ENCODE data around the gene DCX.

Gene DCX

DNA sequence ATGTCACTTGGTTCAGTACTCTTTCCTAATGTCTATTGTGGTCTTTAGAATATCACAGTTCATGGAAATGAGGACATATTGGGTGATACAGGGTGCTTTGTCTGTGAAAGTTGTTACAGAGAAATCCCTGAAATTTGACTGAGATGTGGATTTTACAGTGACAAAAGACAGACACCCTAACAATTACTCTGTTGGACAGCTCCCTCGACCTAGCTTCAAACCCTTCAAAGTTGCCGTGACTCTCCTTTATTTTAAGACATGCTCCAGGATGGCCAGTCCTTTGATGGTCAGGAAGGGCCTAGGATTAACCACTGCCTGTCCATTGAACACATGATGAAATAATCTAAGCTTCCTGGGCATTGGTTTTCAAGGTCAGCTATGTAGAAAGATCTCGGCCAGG, 4.0 kb downstream of the DCX start:
- Histone ChIP-seq H3K9ac (ENCODE audit: low read depth, low read length) (no peak overlapping the region), H3K9me3 (replicated peaks; ENCODE audit: low read length) (no peaks in the 10 kb centered on the region), H3K4me3 (ENCODE audit: low read length) (no peak overlapping the region), H3K36me3 (ENCODE audit: insufficient read depth, low read length) (no peaks in the 10 kb centered on the region), H3K4me1 (ENCODE audit: control insufficient read depth, insufficient read depth, low read length) (no peaks in the 10 kb centered on the region), H3K27me3 (ENCODE audit: control insufficient read depth, insufficient read depth, low read length) (peaks cover 23% of the 10 kb centered on the region), H3K4me2 (ENCODE audit: low read length) (no peak overlapping the region)

DNA sequence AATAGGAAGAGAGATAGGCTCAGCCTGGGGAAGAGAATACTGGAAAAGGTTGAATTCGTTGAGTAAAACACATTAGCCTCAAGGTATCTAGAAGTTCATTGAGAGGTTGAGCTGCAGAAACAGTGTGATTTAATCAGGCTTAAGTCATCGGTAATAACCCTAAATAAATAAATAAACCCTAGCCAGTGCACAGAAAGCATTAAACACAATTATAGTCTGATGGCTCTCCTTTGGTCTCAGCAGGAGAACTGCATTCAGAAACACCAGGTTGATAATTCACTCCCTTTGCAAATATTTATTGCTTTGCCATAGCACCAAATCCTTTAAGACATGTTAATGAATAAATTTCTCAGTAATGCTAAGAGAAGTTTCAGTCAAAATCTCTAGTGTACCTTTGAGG, 9.6 kb downstream of the DCX start:
- Histone ChIP-seq H3K4me2 (ENCODE audit: low read length) (no peak overlapping the region), H3K4me1 (ENCODE audit: control insufficient read depth, insufficient read depth, low read length) (no peaks in the 10 kb centered on the region), H3K4me3 (ENCODE audit: low read length) (no peak overlapping the region)

GRCh38 chrX:111395149-111395548, 16.8 kb downstream of the DCX start:
- Histone ChIP-seq H3K4me2 (ENCODE audit: low read length) (no peak overlapping the region), H3K4me1 (ENCODE audit: control insufficient read depth, insufficient read depth, low read length) (no peaks in the 10 kb centered on the region), H3K4me3 (ENCODE audit: low read length) (no peak overlapping the region), H3K9me3 (replicated peaks; ENCODE audit: low read length) (no peaks in the 10 kb centered on the region), H3K36me3 (ENCODE audit: insufficient read depth, low read length) (no peaks in the 10 kb centered on the region), H3K9ac (ENCODE audit: low read depth, low read length) (no peak overlapping the region), H3K27me3 (ENCODE audit: control insufficient read depth, insufficient read depth, low read length) (peaks cover 20% of the 10 kb centered on the region)

More for the DNA sequence above, 9.6 kb downstream of the DCX start:
- Histone ChIP-seq H3K27me3 (ENCODE audit: control insufficient read depth, insufficient read depth, low read length) (peaks cover 33% of the 10 kb centered on the region), H3K9ac (ENCODE audit: low read depth, low read length) (no peak overlapping the region), H3K9me3 (replicated peaks; ENCODE audit: low read length) (no peaks in the 10 kb centered on the region), H3K36me3 (ENCODE audit: insufficient read depth, low read length) (no peaks in the 10 kb centered on the region)

DNA sequence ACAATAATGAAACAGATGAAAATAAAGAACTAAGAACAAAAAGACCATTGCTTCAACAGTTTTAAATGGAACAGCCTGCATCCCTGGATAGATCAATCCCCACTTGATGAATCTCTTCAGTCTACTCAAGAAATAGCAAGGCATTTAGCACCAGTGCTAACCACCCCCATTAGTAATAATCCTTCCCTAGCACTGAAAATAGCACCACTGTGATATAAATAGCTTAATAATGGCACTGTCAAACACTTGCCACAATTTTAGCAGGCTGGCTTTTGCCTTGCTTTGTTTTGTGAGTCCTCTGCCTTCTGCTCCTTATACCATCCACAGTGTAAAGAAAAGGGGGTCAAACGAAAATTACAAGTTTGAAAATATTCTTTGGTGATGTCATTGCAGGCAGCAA, 17.4 kb downstream of the DCX start:
- Histone ChIP-seq H3K36me3 (ENCODE audit: insufficient read depth, low read length) (no peaks in the 10 kb centered on the region), H3K9me3 (replicated peaks; ENCODE audit: low read length) (no peaks in the 10 kb centered on the region), H3K4me1 (ENCODE audit: control insufficient read depth, insufficient read depth, low read length) (no peaks in the 10 kb centered on the region), H3K27me3 (ENCODE audit: control insufficient read depth, insufficient read depth, low read length) (peaks cover 14% of the 10 kb centered on the region), H3K9ac (ENCODE audit: low read depth, low read length) (no peak overlapping the region), H3K4me3 (ENCODE audit: low read length) (no peak overlapping the region), H3K4me2 (ENCODE audit: low read length) (no peak overlapping the region)

DNA sequence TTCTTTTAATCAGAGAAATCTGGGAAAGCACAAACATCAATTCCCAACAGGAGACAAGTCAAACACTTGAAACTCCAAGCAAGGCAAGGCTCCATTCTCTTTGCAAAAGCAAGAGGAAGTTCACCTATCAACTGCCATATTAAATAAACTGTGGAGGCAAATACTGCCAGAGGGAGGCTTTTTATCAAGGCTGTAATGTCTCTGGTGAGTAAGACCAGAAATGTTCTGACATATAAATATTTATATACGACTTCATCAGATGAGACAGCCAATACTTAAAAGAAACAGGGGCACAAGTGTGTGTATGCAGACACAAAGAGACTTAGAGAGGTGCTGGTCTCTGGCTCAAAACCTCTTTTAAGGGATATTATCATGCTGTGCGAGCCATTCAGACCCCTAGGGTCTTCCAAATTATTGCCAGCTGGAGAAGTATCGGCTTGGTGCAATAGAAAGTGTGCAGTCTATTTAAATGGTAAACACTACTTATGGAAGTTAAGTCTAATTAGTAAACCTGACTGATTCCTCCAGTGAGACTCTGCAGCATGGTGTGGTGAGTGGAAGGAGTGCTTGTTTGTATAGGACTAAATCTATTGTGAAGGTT, 24.4 kb downstream of the DCX start:
- H3K27me3 ChIP-seq (ENCODE audit: control insufficient read depth, insufficient read depth, low read length): peaks cover 22% of the 10 kb centered on the region
- H3K4me3 ChIP-seq (ENCODE audit: low read length): no peak overlapping the region
- no peak overlapping the region for H3K9ac ChIP-seq (ENCODE audit: low read depth, low read length)
- no peaks in the 10 kb centered on the region for H3K36me3 ChIP-seq (ENCODE audit: insufficient read depth, low read length)
- no peak overlapping the region for H3K4me2 ChIP-seq (ENCODE audit: low read length)
- no peaks in the 10 kb centered on the region for H3K9me3 ChIP-seq (replicated peaks; ENCODE audit: low read length)
- no peaks in the 10 kb centered on the region for H3K4me1 ChIP-seq (ENCODE audit: control insufficient read depth, insufficient read depth, low read length)

DNA sequence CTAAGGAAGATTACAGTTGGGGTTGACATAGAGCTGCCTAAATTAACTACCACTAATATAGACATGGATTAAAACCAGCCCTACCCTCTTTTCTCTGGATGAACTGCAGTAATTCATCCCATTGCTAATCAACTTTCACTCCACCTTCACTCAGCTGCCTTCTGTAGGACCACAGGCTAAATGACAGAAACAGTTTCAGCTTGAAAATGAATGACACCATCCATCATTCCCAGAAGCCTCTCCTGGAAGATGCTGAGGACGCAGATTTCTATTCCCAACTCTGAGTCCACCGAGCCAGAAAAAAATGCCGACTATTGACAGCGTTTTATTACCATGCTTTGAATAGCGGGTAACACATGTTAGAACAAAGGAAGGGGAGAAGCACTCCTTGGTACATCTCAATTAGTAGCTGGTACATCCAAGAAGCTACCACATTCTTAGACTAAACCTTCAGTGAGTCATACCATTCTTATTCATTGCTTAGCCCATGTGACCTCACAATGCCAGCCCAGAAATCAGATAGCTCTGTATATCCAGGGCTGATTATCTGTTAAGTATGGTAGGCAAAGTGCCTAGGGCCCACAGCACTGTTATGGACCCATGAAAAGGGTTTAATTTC, 25.3 kb downstream of the DCX start:
- Histone ChIP-seq H3K36me3 (ENCODE audit: insufficient read depth, low read length) (no peaks in the 10 kb centered on the region), H3K9ac (ENCODE audit: low read depth, low read length) (no peak overlapping the region), H3K4me3 (ENCODE audit: low read length) (no peak overlapping the region), H3K4me2 (ENCODE audit: low read length) (no peak overlapping the region), H3K9me3 (replicated peaks; ENCODE audit: low read length) (no peaks in the 10 kb centered on the region), H3K27me3 (ENCODE audit: control insufficient read depth, insufficient read depth, low read length) (peaks cover 28% of the 10 kb centered on the region), H3K4me1 (ENCODE audit: control insufficient read depth, insufficient read depth, low read length) (no peaks in the 10 kb centered on the region)

- H3K36me3 ChIP-seq (ENCODE audit: insufficient read depth, low read length): no peaks in the 10 kb centered on the region
- no peak overlapping the region for H3K9ac ChIP-seq (ENCODE audit: low read depth, low read length)
- H3K4me3 ChIP-seq (ENCODE audit: low read length): no peak overlapping the region
- H3K9me3 ChIP-seq (replicated peaks; ENCODE audit: low read length): no peaks in the 10 kb centered on the region
- H3K4me2 ChIP-seq (ENCODE audit: low read length): no peak overlapping the region
- H3K27me3 ChIP-seq (ENCODE audit: control insufficient read depth, insufficient read depth, low read length): peaks cover 34% of the 10 kb centered on the region
- no peaks in the 10 kb centered on the region for H3K4me1 ChIP-seq (ENCODE audit: control insufficient read depth, insufficient read depth, low read length)
These were observed 25.9 kb downstream of the DCX start for GRCh38 chrX:111386077-111386476.

- H3K27me3 ChIP-seq (ENCODE audit: control insufficient read depth, insufficient read depth, low read length): peaks cover 38% of the 10 kb centered on the region
- H3K4me2 ChIP-seq (ENCODE audit: low read length): no peak overlapping the region
- H3K4me1 ChIP-seq (ENCODE audit: control insufficient read depth, insufficient read depth, low read length): no peaks in the 10 kb centered on the region
- H3K9ac ChIP-seq (ENCODE audit: low read depth, low read length): no peak overlapping the region
- no peaks in the 10 kb centered on the region for H3K9me3 ChIP-seq (replicated peaks; ENCODE audit: low read length)
- H3K4me3 ChIP-seq (ENCODE audit: low read length): no peak overlapping the region
- H3K36me3 ChIP-seq (ENCODE audit: insufficient read depth, low read length): no peaks in the 10 kb centered on the region
These were observed 29.7 kb downstream of the DCX start for GRCh38 chrX:111382277-111382676.

DNA sequence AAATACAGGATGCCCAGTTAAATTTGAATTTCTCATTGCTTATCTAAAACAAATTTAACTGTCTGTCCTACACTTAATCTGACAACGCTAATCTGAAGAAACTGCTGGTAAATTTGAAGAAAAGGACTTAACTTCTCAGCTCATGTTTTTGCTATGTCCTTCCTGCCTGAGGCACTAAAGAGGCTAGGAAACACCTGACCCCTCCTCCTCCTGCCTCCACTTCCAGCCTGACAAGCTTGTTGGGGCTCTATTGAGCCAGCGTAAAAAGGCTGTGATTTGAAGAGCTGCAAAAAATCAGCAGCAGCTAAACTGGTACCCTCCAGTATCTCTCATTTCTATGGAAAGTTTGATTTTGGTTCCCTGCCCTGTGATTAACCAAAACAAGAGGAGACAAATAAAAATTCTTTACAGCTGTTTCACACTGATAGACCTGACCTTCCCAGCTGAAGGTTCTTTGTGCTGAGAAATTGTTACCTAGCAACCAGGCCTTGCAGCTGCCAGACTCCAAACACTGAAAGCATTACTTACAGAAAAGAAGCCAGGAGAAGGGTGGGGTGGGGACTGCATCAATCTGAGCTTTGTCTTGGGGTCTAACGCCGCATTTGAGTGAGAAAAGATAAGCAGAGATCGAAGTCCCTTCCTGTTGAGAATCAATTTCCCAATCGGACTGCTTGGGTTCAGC, 35.0 kb downstream of the DCX start:
- no peaks in the 10 kb centered on the region for H3K36me3 ChIP-seq (ENCODE audit: insufficient read depth, low read length)
- no peak overlapping the region for H3K4me3 ChIP-seq (ENCODE audit: low read length)
- no peak overlapping the region for H3K4me2 ChIP-seq (ENCODE audit: low read length)
- H3K9ac ChIP-seq (ENCODE audit: low read depth, low read length): no peak overlapping the region
- H3K4me1 ChIP-seq (ENCODE audit: control insufficient read depth, insufficient read depth, low read length): no peaks in the 10 kb centered on the region
- no peaks in the 10 kb centered on the region for H3K9me3 ChIP-seq (replicated peaks; ENCODE audit: low read length)
- H3K27me3 ChIP-seq (ENCODE audit: control insufficient read depth, insufficient read depth, low read length): peaks cover 33% of the 10 kb centered on the region

DNA sequence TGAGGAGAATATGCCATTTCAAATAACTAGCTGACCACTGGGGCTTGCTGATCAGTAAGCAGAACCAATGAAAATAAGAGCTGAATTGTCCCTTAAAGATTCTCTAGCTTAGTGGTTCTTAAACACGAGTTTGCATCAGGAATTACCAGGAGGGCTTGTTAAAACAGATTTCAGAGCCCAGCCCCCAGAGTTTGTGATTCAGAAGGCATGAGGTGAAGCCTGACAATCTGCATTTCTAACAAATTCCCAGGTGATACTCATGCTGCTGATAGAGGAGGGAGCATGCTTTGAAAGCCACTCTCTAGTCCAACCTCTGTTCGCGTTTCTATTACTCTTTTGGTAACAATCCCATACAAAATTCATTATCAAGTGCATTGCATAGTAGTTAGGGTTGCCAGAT, 35.5 kb downstream of the DCX start:
- Histone ChIP-seq H3K27me3 (ENCODE audit: control insufficient read depth, insufficient read depth, low read length) (peaks cover 28% of the 10 kb centered on the region), H3K36me3 (ENCODE audit: insufficient read depth, low read length) (no peaks in the 10 kb centered on the region), H3K9me3 (replicated peaks; ENCODE audit: low read length) (no peaks in the 10 kb centered on the region), H3K4me2 (ENCODE audit: low read length) (no peak overlapping the region), H3K4me3 (ENCODE audit: low read length) (no peak overlapping the region), H3K4me1 (ENCODE audit: control insufficient read depth, insufficient read depth, low read length) (no peaks in the 10 kb centered on the region), H3K9ac (ENCODE audit: low read depth, low read length) (no peak overlapping the region)

DNA sequence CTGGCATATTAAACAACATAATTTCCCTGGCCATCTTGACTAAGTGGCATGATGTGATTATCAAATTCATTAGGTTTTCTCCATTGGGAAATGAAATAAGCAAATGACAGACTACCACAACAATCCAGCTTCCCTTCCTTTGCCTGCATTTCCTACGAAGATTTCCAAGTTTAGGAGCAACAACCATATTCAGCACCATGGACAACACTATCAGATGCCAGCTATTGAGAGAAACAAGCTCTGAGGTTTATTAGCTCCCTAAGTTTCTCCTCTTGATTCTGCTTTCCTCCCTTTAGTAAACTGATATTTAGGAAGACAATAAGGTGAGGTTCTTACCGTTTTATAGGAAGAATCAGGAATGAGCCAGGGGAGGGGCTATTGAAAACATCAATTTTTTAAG, 36.2 kb downstream of the DCX start:
- Histone ChIP-seq H3K9ac (ENCODE audit: low read depth, low read length) (no peak overlapping the region), H3K9me3 (replicated peaks; ENCODE audit: low read length) (no peaks in the 10 kb centered on the region), H3K4me1 (ENCODE audit: control insufficient read depth, insufficient read depth, low read length) (no peaks in the 10 kb centered on the region), H3K4me2 (ENCODE audit: low read length) (no peak overlapping the region), H3K4me3 (ENCODE audit: low read length) (no peak overlapping the region), H3K36me3 (ENCODE audit: insufficient read depth, low read length) (no peaks in the 10 kb centered on the region), H3K27me3 (ENCODE audit: control insufficient read depth, insufficient read depth, low read length) (peaks cover 28% of the 10 kb centered on the region)

- H3K36me3 ChIP-seq (ENCODE audit: insufficient read depth, low read length): no peaks in the 10 kb centered on the region
- no peaks in the 10 kb centered on the region for H3K4me1 ChIP-seq (ENCODE audit: control insufficient read depth, insufficient read depth, low read length)
- peaks cover 21% of the 10 kb centered on the region for H3K27me3 ChIP-seq (ENCODE audit: control insufficient read depth, insufficient read depth, low read length)
- H3K4me3 ChIP-seq (ENCODE audit: low read length): no peak overlapping the region
- H3K9ac ChIP-seq (ENCODE audit: low read depth, low read length): no peak overlapping the region
- no peak overlapping the region for H3K4me2 ChIP-seq (ENCODE audit: low read length)
- no peaks in the 10 kb centered on the region for H3K9me3 ChIP-seq (replicated peaks; ENCODE audit: low read length)
These were observed 39.9 kb downstream of the DCX start for GRCh38 chrX:111372086-111372485.
